Panc1 (cell line): Measurements from ENCODE around the gene FYCO1. TPM values are rescaled to one million over a fixed set of nuclear protein-coding genes. Genes with fewer than 3 reads are reported as not detected.

Experiments
- ATAC-seq: fragments of 200-7000 bp; cut with Tn5 transposase; 2 replicates; pipeline ENCODE4 v1.9.1; 2020; ENCODE audit warnings: mild to moderate bottlenecking, moderate library complexity
- BruUV-seq: library from RNA; stranded (reverse); fragments of 400-500 nt; replicated peaks from 2 replicates; lab custom pipeline; 2021; lab: Mats Ljungman, UMichigan
- CTCF ChIA-PET: fragments of 300-600 bp; sonication (Branson Sonifier 250); formaldehyde crosslinking; loops from one replicate; lab custom pipeline; 2022; ENCODE audit warnings: antibody characterized with exemption; lab: Charles Lee
- POLR2A ChIA-PET: fragments of 300-600 bp; sonication (Branson Sonifier 250); formaldehyde crosslinking; loops from one replicate; lab custom pipeline; 2022; ENCODE audit warnings: antibody characterized with exemption; lab: Charles Lee
- DNase-seq: peaks from one replicate; pipeline ENCODE4 v3.0.0-alpha.2; 2010; ENCODE audit warnings: low read depth, low spot score
- H3K27ac ChIP-seq: 2 replicates; pipeline ENCODE4 v1.5.1; 2011; ENCODE audit warnings: mild to moderate bottlenecking, low read length, inconsistent platforms
- H3K27me3 ChIP-seq: fragments of 200-500 bp; sonication (Bioruptor generic); 2 replicates; pipeline ENCODE4 v1.6.0; 2014; ENCODE audit warnings: low read length, inconsistent platforms; ENCODE audit not compliant: control insufficient read depth, insufficient read depth
- H3K36me3 ChIP-seq: fragments of 200-500 bp; sonication (Bioruptor generic); 2 replicates; pipeline ENCODE4 v1.5.1; 2014; ENCODE audit warnings: inconsistent platforms, mild to moderate bottlenecking, low read length, moderate library complexity; ENCODE audit not compliant: control insufficient read depth, insufficient read depth
- H3K4me1 ChIP-seq: 2 replicates; pipeline ENCODE4 v1.5.1; 2011; ENCODE audit warnings: inconsistent platforms, mild to moderate bottlenecking, low read length, moderate library complexity; ENCODE audit not compliant: control insufficient read depth, insufficient read depth
- H3K4me3 ChIP-seq, 2 experiments: 2 replicates each; pipeline ENCODE4 v1.5.1; 2011 to 2012; ENCODE audit warnings: low read depth in 2 of 2, low read length in 2 of 2, mild to moderate bottlenecking in 2 of 2, inconsistent platforms in 1 of 2, moderate library complexity in 1 of 2
- H3K9me3 ChIP-seq: fragments of 200-500 bp; sonication (Bioruptor generic); 2 replicates; pipeline ENCODE4 v1.5.1; 2014; ENCODE audit warnings: low read depth, mild to moderate bottlenecking, inconsistent platforms, low read length, moderate library complexity; ENCODE audit not compliant: control insufficient read depth, insufficient read depth
- CTCF ChIP-seq: fragments of 450-650 bp; IDR thresholded peaks from 2 replicates; pipeline ENCODE4 v1.5.1; 2017; ENCODE audit warnings: mild to moderate bottlenecking
- POLR2AphosphoS5 ChIP-seq: IDR thresholded peaks from 2 replicates; pipeline ENCODE4 v1.6.1; 2012; ENCODE audit warnings: mild to moderate bottlenecking, low read depth, low read length, moderate library complexity
- REST ChIP-seq, 2 experiments: IDR thresholded peaks; 2 replicates each; pipeline ENCODE4 v1.6.1; 2011 to 2012; ENCODE audit warnings: low read depth in 2 of 2, control low read depth in 1 of 2, low read length in 1 of 2, mild to moderate bottlenecking in 1 of 2, moderate library complexity in 1 of 2; ENCODE audit not compliant: insufficient read depth in 1 of 2
- SIN3A ChIP-seq: IDR thresholded peaks from 2 replicates; pipeline ENCODE4 v1.6.1; 2012; ENCODE audit warnings: low read depth, mild to moderate bottlenecking, low read length, moderate library complexity, borderline replicate concordance; ENCODE audit not compliant: insufficient read depth
- TCF7L2 ChIP-seq: IDR thresholded peaks from 2 replicates; pipeline ENCODE4 v1.6.1; 2011; ENCODE audit warnings: mild to moderate bottlenecking, low read depth, low read length, inconsistent platforms
- in situ Hi-C: cut with HindIII; loops from 2 replicates; pipeline ENCODE4 v1.10.0; 2016; ENCODE audit warnings: low sequenced_read_pairs, low pct_unique_long_range_greater_than_20kb
- intact Hi-C: fragments of 100-400 bp; cut with micrococcal nuclease; formaldehyde crosslinking; loops from one replicate; pipeline ENCODE4 v1.10.0; 2022; ENCODE audit not compliant: unreplicated experiment
- total RNA-seq: library from RNA; stranded (reverse); gene quantifications from one replicate; pipeline ENCODE4 v1.2.1, GENCODE V29; 2021; ENCODE audit not compliant: unreplicated experiment

Gene FYCO1
- total RNA-seq, 1 experiment from 2014 or later, result 8.7 TPM

- in situ Hi-C loops (no loop called here), intact Hi-C loops (no loop called here)
- Histone ChIP-seq H3K4me1 (no peaks in the 10 kb centered on the region), H3K27ac (no peak overlapping the region), H3K27me3 (no peaks in the 10 kb centered on the region), H3K9me3 (no peaks in the 10 kb centered on the region), H3K36me3 (no peaks in the 10 kb centered on the region), H3K4me3 (no peak overlapping the region)
- no TSS peak for BruUV-seq
- DNase-seq, result no peak
- POLR2A ChIA-PET, result no interaction called here
- no peak for ATAC-seq
- CTCF ChIA-PET, result no interaction called here
- TF ChIP-seq TCF7L2, result no peak
- no peak for TF ChIP-seq REST (IDR thresholded peaks at IDR 0.05; ENCODE audit: insufficient read depth in 1 of 2, low read depth in 2 of 2, low read length in 1 of 2)
- no peak for TF ChIP-seq POLR2AphosphoS5
These were observed 84.7 kb downstream of the FYCO1 start for GRCh38 chr3:45910892-45911291.

- H3K27ac ChIP-seq, result no peak overlapping the region
- H3K4me3 ChIP-seq, result no peak overlapping the region
- DNase-seq (no peak), ATAC-seq (no peak)
- H3K9me3 ChIP-seq, result no peaks in the 10 kb centered on the region
- POLR2A ChIA-PET, result no interaction called here
- CTCF ChIA-PET, result no interaction called here
- BruUV-seq, result no TSS peak
- H3K27me3 ChIP-seq, result no peaks in the 10 kb centered on the region
- H3K4me1 ChIP-seq, result no peaks in the 10 kb centered on the region
- TF ChIP-seq TCF7L2, result no peak
- no peak for TF ChIP-seq REST (IDR thresholded peaks at IDR 0.05; ENCODE audit: insufficient read depth in 1 of 2, low read depth in 2 of 2, low read length in 1 of 2)
- TF ChIP-seq CTCF, result no peak
- no peak for TF ChIP-seq SIN3A
- no peak for TF ChIP-seq POLR2AphosphoS5
- no peaks in the 10 kb centered on the region for H3K36me3 ChIP-seq
- intact Hi-C loops (no loop called here), in situ Hi-C loops (no loop called here)
These were observed 86.1 kb downstream of the FYCO1 start for GRCh38 chr3:45909542-45909941.
